Vagina (tissue), 2 donors: ENCODE measurements around the gene PRCC.

Source experiments
- CTCF ChIP-seq, 3 experiments: fragments of 450-650 bp in 2 of 3; fragments of 200-600 bp in 1 of 3; sonication (generic) in 1 of 3; IDR thresholded peaks; one replicate each; pipeline ENCODE4 v1.5.1; 2017 to 2019; ENCODE audit warnings: antibody characterized with exemption in 3 of 3, mild to moderate bottlenecking in 2 of 3, moderate library complexity in 2 of 3
- POLR2A ChIP-seq, 2 donors: fragments of 450-650 bp; IDR thresholded peaks; one replicate each; pipeline ENCODE4 v1.6.1; 2017; ENCODE audit warnings: antibody characterized with exemption in 2 of 2, mild to moderate bottlenecking in 2 of 2, moderate library complexity in 2 of 2

- no peak for TF ChIP-seq CTCF (IDR thresholded peaks at IDR 0.05)
- TF ChIP-seq POLR2A (IDR thresholded peaks at IDR 0.05), result no peak
Measured at GRCh38 chr1:156727492-156727891, 39.8 kb upstream of the PRCC start.
